Mesendoderm (in vitro differentiated cells): ENCODE results near the gene MDGA2.
A peak's percentile ranks its signal among the peaks of the same experiment; 100 is the strongest.

Source experiments
- DNase-seq: peaks from one replicate; pipeline ENCODE4 v3.0.0; 2013
- H2AK5ac ChIP-seq: 2 replicates; pipeline ENCODE4 v1.6.1; 2013; ENCODE audit warnings: low read length, inconsistent platforms
- H2BK120ac ChIP-seq: 2 replicates; pipeline ENCODE4 v1.6.1; 2013; ENCODE audit warnings: low read depth, mild to moderate bottlenecking, low read length, moderate library complexity, mixed read lengths
- H2BK15ac ChIP-seq: replicated peaks from 2 replicates; pipeline ENCODE4 v1.6.1; 2013; ENCODE audit warnings: low read depth, mild to moderate bottlenecking, moderate library complexity
- H2BK5ac ChIP-seq: 2 replicates; pipeline ENCODE4 v1.6.1; 2013; ENCODE audit warnings: low read length, inconsistent platforms
- H3K18ac ChIP-seq: 2 replicates; pipeline ENCODE4 v1.6.1; 2013; ENCODE audit warnings: mild to moderate bottlenecking, low read length, mixed read lengths
- H3K23ac ChIP-seq: one replicate; pipeline ENCODE4 v1.6.1; 2013; ENCODE audit warnings: low read length
- H3K27ac ChIP-seq: 2 replicates; pipeline ENCODE4 v1.5.1; 2013; ENCODE audit warnings: low read depth, mild to moderate bottlenecking, inconsistent platforms, low read length, moderate library complexity
- H3K27me3 ChIP-seq: 2 replicates; pipeline ENCODE4 v1.6.1; 2013; ENCODE audit warnings: low read length, control low read depth, mild to moderate bottlenecking, inconsistent platforms; ENCODE audit not compliant: insufficient read depth, poor library complexity
- H3K36me3 ChIP-seq: 2 replicates; pipeline ENCODE4 v1.6.1; 2013; ENCODE audit warnings: low read length, inconsistent platforms; ENCODE audit not compliant: control insufficient read depth, insufficient read depth
- H3K4ac ChIP-seq: one replicate; pipeline ENCODE4 v1.6.1; 2013; ENCODE audit warnings: low read depth, mild to moderate bottlenecking, low read length, moderate library complexity
- H3K4me1 ChIP-seq: 2 replicates; pipeline ENCODE4 v1.6.1; 2013; ENCODE audit warnings: low read depth, low read length, inconsistent platforms; ENCODE audit not compliant: control insufficient read depth
- H3K4me2 ChIP-seq: 2 replicates; pipeline ENCODE4 v1.6.1; 2013; ENCODE audit warnings: low read length
- H3K4me3 ChIP-seq: 2 replicates; pipeline ENCODE4 v1.5.1; 2013; ENCODE audit warnings: mild to moderate bottlenecking, low read length
- H3K56ac ChIP-seq: one replicate; pipeline ENCODE4 v1.6.1; 2013; ENCODE audit warnings: low read length
- H3K79me1 ChIP-seq: 2 replicates; pipeline ENCODE4 v1.6.1; 2013; ENCODE audit warnings: low read length, inconsistent platforms
- H3K79me2 ChIP-seq: 2 replicates; pipeline ENCODE4 v1.6.1; 2013; ENCODE audit warnings: mild to moderate bottlenecking, low read length; ENCODE audit not compliant: control insufficient read depth, insufficient read depth
- H3K9ac ChIP-seq: 2 replicates; pipeline ENCODE4 v1.6.1; 2013; ENCODE audit warnings: low read length, inconsistent platforms
- H4K5ac ChIP-seq: one replicate; pipeline ENCODE4 v1.6.1; 2013; ENCODE audit warnings: low read length
- H4K8ac ChIP-seq: one replicate; pipeline ENCODE4 v1.6.1; 2013; ENCODE audit warnings: low read depth, mild to moderate bottlenecking, control low read depth, low read length, moderate library complexity
- WGBS: extraction: QIAGEN DNeasy Blood & Tissue Kit; methylation state at CpG from one replicate; pipeline ENCODE4 v1.1.7; 2013; ENCODE audit warnings: low lambda C conversion rate, missing lambda C conversion rate; ENCODE audit not compliant: insufficient coverage; ENCODE audit errors: extremely low coverage; 5-methylcytosine and 5-hydroxymethylcytosine counted together

The MDGA2 gene

GRCh38 chr14:47507861-47508260, 167.5 kb downstream of the MDGA2 start:
- WGBS, result no CpG with 5 or more reads among the region's 2 CpGs
- Histone ChIP-seq H3K18ac (no peak overlapping the region), H3K4me2 (no peak overlapping the region), H3K79me1 (no peaks in the 10 kb centered on the region), H3K4me1 (no peaks in the 10 kb centered on the region), H3K4ac (no peak overlapping the region), H3K9ac (no peak overlapping the region), H3K79me2 (no peaks in the 10 kb centered on the region), H4K8ac (no peak overlapping the region), H2AK5ac (no peak overlapping the region), H3K27ac (no peak overlapping the region), H3K23ac (no peak overlapping the region), H2BK5ac (no peak overlapping the region), H3K36me3 (no peaks in the 10 kb centered on the region), H2BK120ac (no peak overlapping the region), H3K4me3 (no peak overlapping the region), H4K5ac (no peak overlapping the region), H2BK15ac (no peak overlapping the region), H3K27me3 (no peaks in the 10 kb centered on the region), H3K56ac (no peak overlapping the region)
- no peak for DNase-seq

GRCh38 chr14:47500369-47500768, 175.0 kb downstream of the MDGA2 start:
- WGBS, result no CpG with 5 or more reads among the region's 1 CpG
- Histone ChIP-seq H3K4ac (no peak overlapping the region), H2BK120ac (no peak overlapping the region), H4K5ac (no peak overlapping the region), H2AK5ac (no peak overlapping the region), H3K23ac (no peak overlapping the region), H3K4me1 (no peaks in the 10 kb centered on the region), H3K79me1 (no peaks in the 10 kb centered on the region), H3K18ac (no peak overlapping the region), H3K9ac (no peak overlapping the region), H3K56ac (no peak overlapping the region), H4K8ac (no peak overlapping the region), H3K79me2 (no peaks in the 10 kb centered on the region), H3K4me3 (no peak overlapping the region), H2BK15ac (no peak overlapping the region), H3K4me2 (no peak overlapping the region), H3K27ac (no peak overlapping the region), H3K36me3 (no peaks in the 10 kb centered on the region), H2BK5ac (no peak overlapping the region), H3K27me3 (no peaks in the 10 kb centered on the region)
- DNase-seq, result no peak

DNA sequence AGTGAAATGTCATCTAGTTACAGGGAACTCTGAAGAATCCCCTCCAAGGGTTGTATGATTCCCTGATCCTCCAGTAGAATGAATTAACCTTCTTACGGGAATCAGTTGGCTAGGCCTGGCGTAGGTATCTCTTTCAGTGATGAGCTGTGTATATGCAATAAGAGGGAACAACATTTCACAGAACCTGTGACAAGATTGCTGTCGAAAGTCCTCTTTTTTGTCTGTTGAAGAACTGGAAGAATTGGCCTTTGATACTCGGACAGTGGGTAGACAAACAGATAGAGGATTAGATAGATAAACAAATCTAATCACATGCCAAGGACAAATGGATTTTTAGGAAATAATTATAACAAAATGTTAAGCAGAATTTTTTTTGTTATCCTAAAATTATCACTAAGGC, 184.6 kb downstream of the MDGA2 start:
- H2BK15ac ChIP-seq, result no peak overlapping the region
- no peak overlapping the region for H2BK5ac ChIP-seq
- H3K4me2 ChIP-seq, result no peak overlapping the region
- no peak overlapping the region for H3K4me3 ChIP-seq
- H3K79me1 ChIP-seq, result no peaks in the 10 kb centered on the region
- H3K18ac ChIP-seq, result no peak overlapping the region
- H3K36me3 ChIP-seq, result no peaks in the 10 kb centered on the region
- H3K4ac ChIP-seq, result no peak overlapping the region
- H2AK5ac ChIP-seq, result no peak overlapping the region
- H4K8ac ChIP-seq, result no peak overlapping the region
- no peak overlapping the region for H3K9ac ChIP-seq
- no CpG with 5 or more reads among the region's 4 CpGs for WGBS
- H3K27ac ChIP-seq, result no peak overlapping the region
- no peak overlapping the region for H3K23ac ChIP-seq
- H3K56ac ChIP-seq, result no peak overlapping the region
- no peak for DNase-seq
- H4K5ac ChIP-seq, result no peak overlapping the region
- H3K27me3 ChIP-seq, result no peaks in the 10 kb centered on the region
- no peaks in the 10 kb centered on the region for H3K79me2 ChIP-seq
- H3K4me1 ChIP-seq, result no peaks in the 10 kb centered on the region
- no peak overlapping the region for H2BK120ac ChIP-seq

- H2BK5ac ChIP-seq, result no peak overlapping the region
- DNase-seq, result no peak
- H2BK120ac ChIP-seq, result no peak overlapping the region
- no peak overlapping the region for H3K27ac ChIP-seq
- H2AK5ac ChIP-seq, result no peak overlapping the region
- no peaks in the 10 kb centered on the region for H3K4me1 ChIP-seq
- H3K4me3 ChIP-seq, result no peak overlapping the region
- no peaks in the 10 kb centered on the region for H3K27me3 ChIP-seq
- WGBS, result no CpG with 5 or more reads among the region's 3 CpGs
- H3K4ac ChIP-seq, result no peak overlapping the region
- no peaks in the 10 kb centered on the region for H3K79me1 ChIP-seq
- H3K56ac ChIP-seq, result no peak overlapping the region
- H3K18ac ChIP-seq, result no peak overlapping the region
- no peak overlapping the region for H4K8ac ChIP-seq
- H3K23ac ChIP-seq, result no peak overlapping the region
- H4K5ac ChIP-seq, result no peak overlapping the region
- no peak overlapping the region for H3K9ac ChIP-seq
- no peaks in the 10 kb centered on the region for H3K79me2 ChIP-seq
- H2BK15ac ChIP-seq, result no peak overlapping the region
- H3K4me2 ChIP-seq, result no peak overlapping the region
- H3K36me3 ChIP-seq, result no peaks in the 10 kb centered on the region
Observed at GRCh38 chr14:47490353-47490752, 185.1 kb downstream of the MDGA2 start.

DNA sequence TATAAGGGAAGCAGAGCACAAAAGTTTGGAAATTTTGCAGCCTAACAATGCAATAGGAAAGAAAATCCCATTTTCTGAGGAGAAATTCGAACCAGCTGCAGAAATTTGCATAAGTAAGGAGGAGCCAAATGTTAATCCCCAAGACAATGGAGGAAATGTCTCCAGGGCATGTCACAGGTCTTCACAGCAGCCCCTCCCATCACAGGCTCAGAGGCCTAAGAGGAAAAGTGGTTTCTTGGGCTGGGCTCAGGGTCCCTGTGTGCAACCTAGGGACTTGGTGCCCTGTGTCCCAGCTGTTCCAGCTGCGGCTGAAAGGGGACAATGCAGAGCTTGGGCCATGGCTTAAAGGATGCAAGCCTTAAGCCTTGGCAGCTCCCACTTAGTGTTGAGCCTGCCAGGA, 190.0 kb downstream of the MDGA2 start:
- Histone ChIP-seq H3K18ac (no peak overlapping the region), H3K4me3 (no peak overlapping the region), H3K23ac (no peak overlapping the region), H3K27me3 (no peaks in the 10 kb centered on the region), H3K9ac (no peak overlapping the region), H4K8ac (no peak overlapping the region), H3K4me2 (no peak overlapping the region), H3K79me2 (no peaks in the 10 kb centered on the region), H3K4ac (no peak overlapping the region), H3K27ac (no peak overlapping the region), H2BK5ac (no peak overlapping the region), H2BK15ac (no peak overlapping the region), H3K56ac (no peak overlapping the region), H2BK120ac (no peak overlapping the region), H3K79me1 (no peaks in the 10 kb centered on the region), H2AK5ac (no peak overlapping the region), H4K5ac (no peak overlapping the region), H3K4me1 (no peaks in the 10 kb centered on the region), H3K36me3 (no peaks in the 10 kb centered on the region)
- DNase-seq, result peak; percentile 47
- WGBS, result no CpG with 5 or more reads among the region's 2 CpGs

- no peak overlapping the region for H2BK120ac ChIP-seq
- H3K27me3 ChIP-seq, result no peaks in the 10 kb centered on the region
- no peak overlapping the region for H3K23ac ChIP-seq
- H3K4me1 ChIP-seq, result no peaks in the 10 kb centered on the region
- H3K9ac ChIP-seq, result no peak overlapping the region
- no peak overlapping the region for H4K8ac ChIP-seq
- H4K5ac ChIP-seq, result no peak overlapping the region
- H3K4me2 ChIP-seq, result no peak overlapping the region
- no peak overlapping the region for H2BK15ac ChIP-seq
- H2AK5ac ChIP-seq, result no peak overlapping the region
- H3K4me3 ChIP-seq, result no peak overlapping the region
- H2BK5ac ChIP-seq, result no peak overlapping the region
- H3K56ac ChIP-seq, result no peak overlapping the region
- H3K36me3 ChIP-seq, result no peaks in the 10 kb centered on the region
- H3K79me1 ChIP-seq, result no peaks in the 10 kb centered on the region
- H3K4ac ChIP-seq, result no peak overlapping the region
- H3K79me2 ChIP-seq, result no peaks in the 10 kb centered on the region
- no peak overlapping the region for H3K27ac ChIP-seq
- no peak overlapping the region for H3K18ac ChIP-seq
- no peak for DNase-seq
Observed at GRCh38 chr14:47483449-47483848, 192.0 kb downstream of the MDGA2 start.
